GM04504 (cell line): ENCODE results near the gene FBXL19.
A peak's percentile ranks its signal among the peaks of the same experiment; 100 is the strongest.
"Not testable (repeated sequence)": the region's sequence is repeated elsewhere in the genome, so short reads cannot be mapped to it uniquely, and the experiment has no call there.

Source experiments
- DNase-seq: peaks from one replicate; pipeline ENCODE4 v3.0.0-alpha.2; 2012; ENCODE audit warnings: low read depth

Gene FBXL19

GRCh38 chr16:30923554-30924075 is at the start of gene FBXL19:
FBXL19 (plus strand) TSS chr16:30923572; CDS start chr16:30925755, 2,183 bp downstream.
- DNase-seq, result no peak

- DNase-seq, result no peak
Observed at GRCh38 chr16:30874244-30874820, 49.0 kb upstream of the FBXL19 start.

GRCh38 chr16:30874821-30875717 is 48.3 kb upstream of the FBXL19 start:
- DNase-seq, result peak; percentile 76

- DNase-seq, result no peak
Observed at GRCh38 chr16:30875871-30876801, 47.2 kb upstream of the FBXL19 start.

GRCh38 chr16:30876867-30877266 is 46.5 kb upstream of the FBXL19 start:
- no peak for DNase-seq

GRCh38 chr16:30882429-30883310 is 40.7 kb upstream of the FBXL19 start:
- DNase-seq, result no peak

- no peak for DNase-seq
Observed at GRCh38 chr16:30884760-30885159, 38.6 kb upstream of the FBXL19 start.

GRCh38 chr16:30885196-30885595 is 38.2 kb upstream of the FBXL19 start:
- no peak for DNase-seq

- DNase-seq, result no peak
Observed at GRCh38 chr16:30886145-30886544, 37.2 kb upstream of the FBXL19 start.

- DNase-seq, result no peak
Observed at GRCh38 chr16:30887927-30888326, 35.4 kb upstream of the FBXL19 start.

- DNase-seq, result no peak
Observed at GRCh38 chr16:30888856-30889499, 34.4 kb upstream of the FBXL19 start.

- DNase-seq, result no peak
Observed at GRCh38 chr16:30889721-30890120, 33.7 kb upstream of the FBXL19 start.

GRCh38 chr16:30891043-30891823 is 32.1 kb upstream of the FBXL19 start:
- not testable (repeated sequence) for DNase-seq

GRCh38 chr16:30892670-30893416 is 30.5 kb upstream of the FBXL19 start:
- DNase-seq, result no peak

GRCh38 chr16:30893417-30893743 is 30.0 kb upstream of the FBXL19 start:
- DNase-seq, result no peak

GRCh38 chr16:30893744-30894539 is 29.4 kb upstream of the FBXL19 start, which contains the start of gene BCL7C:
BCL7C (minus strand) TSS chr16:30894077; CDS start chr16:30893944, 133 bp downstream.
- DNase-seq, result peak; percentile 82

- no peak for DNase-seq
Observed at GRCh38 chr16:30894540-30895368, 28.6 kb upstream of the FBXL19 start.
